ENCODE data around the gene ZBED5.
A peak's percentile ranks its signal among the peaks of the same experiment; 100 is the strongest.

GRCh38 chr11:10809373-10810160, 48.3 kb downstream of the ZBED5 start:
- TF ChIP-seq RFX5 (IDR thresholded peaks at IDR 0.05; ENCODE audit: low read depth, low read length) (no peak), CTCF (conservative IDR thresholded peaks at IDR 0.05; ENCODE audit: low read depth, low read length) (no peak), CEBPB (IDR thresholded peaks at IDR 0.05; ENCODE audit: low read depth, low read length) (0 out of 2 replicates have a peak, but pooled peaks have one; percentile 11), SMC3 (IDR thresholded peaks at IDR 0.05; ENCODE audit: low read depth, low read length) (no peak), POLR2A (IDR thresholded peaks at IDR 0.05; ENCODE audit: low read depth, low read length) (no peak), USF2 (IDR thresholded peaks at IDR 0.05; ENCODE audit: low read depth, low read length) (no peak), MAFK (IDR thresholded peaks at IDR 0.05; ENCODE audit: low read depth, low read length) (no peak), FOS (IDR thresholded peaks at IDR 0.05; ENCODE audit: low read depth, low read length) (no peak), MAZ (IDR thresholded peaks at IDR 0.05; ENCODE audit: borderline replicate concordance, low read depth, low read length) (no peak), RCOR1 (IDR thresholded peaks at IDR 0.05; ENCODE audit: insufficient replicate concordance, low read length) (no peak), CHD1 (IDR thresholded peaks at IDR 0.05; ENCODE audit: low read depth, low read length) (0 out of 2 replicates have a peak, but pooled peaks have one; percentile 26), RAD21 (IDR thresholded peaks at IDR 0.05; ENCODE audit: low read length) (no peak), MXI1 (IDR thresholded peaks at IDR 0.05; ENCODE audit: borderline replicate concordance, low read depth, low read length) (no peak)
- TF ChIP-seq, protein P1, sequence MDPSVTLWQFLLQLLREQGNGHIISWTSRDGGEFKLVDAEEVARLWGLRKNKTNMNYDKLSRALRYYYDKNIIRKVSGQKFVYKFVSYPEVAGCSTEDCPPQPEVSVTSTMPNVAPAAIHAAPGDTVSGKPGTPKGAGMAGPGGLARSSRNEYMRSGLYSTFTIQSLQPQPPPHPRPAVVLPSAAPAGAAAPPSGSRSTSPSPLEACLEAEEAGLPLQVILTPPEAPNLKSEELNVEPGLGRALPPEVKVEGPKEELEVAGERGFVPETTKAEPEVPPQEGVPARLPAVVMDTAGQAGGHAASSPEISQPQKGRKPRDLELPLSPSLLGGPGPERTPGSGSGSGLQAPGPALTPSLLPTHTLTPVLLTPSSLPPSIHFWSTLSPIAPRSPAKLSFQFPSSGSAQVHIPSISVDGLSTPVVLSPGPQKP (IDR thresholded peaks at IDR 0.05; ENCODE audit: borderline replicate concordance, low read depth, low read length), result no peak
